Activated CD8-positive, alpha-beta memory T cell treated with anti-CD3 and anti-CD28 coated beads for 4 hours (primary cell): ENCODE results near the gene C17orf113.
"Not testable (repeated sequence)": the region's sequence is repeated elsewhere in the genome, so short reads cannot be mapped to it uniquely, and the experiment has no call there.

ENCODE experiments used
- DNase-seq, 2 donors: peaks; one replicate each; pipeline ENCODE4 v3.0.0-alpha.2; 2020; ENCODE audit warnings: low read depth in 2 of 2

The C17orf113 gene

GRCh38 chr17:42042598-42043319 lies 7.6 kb downstream of the C17orf113 start:
- DNase-seq: no peak

- DNase-seq: no peak
Measured at GRCh38 chr17:42041619-42042018, 8.8 kb downstream of the C17orf113 start.

- DNase-seq: no peak
Measured at GRCh38 chr17:42040818-42041217, 9.6 kb downstream of the C17orf113 start.

GRCh38 chr17:42039794-42040763 lies 10.3 kb downstream of the C17orf113 start:
- no peak for DNase-seq

- DNase-seq: no peak
Measured at GRCh38 chr17:42038221-42038973, 12.0 kb downstream of the C17orf113 start.

- DNase-seq: no peak
Measured at GRCh38 chr17:42034059-42034458, 16.3 kb downstream of the C17orf113 start.

- no peak for DNase-seq
Measured at GRCh38 chr17:42031584-42031983, 18.8 kb downstream of the C17orf113 start.

- no peak for DNase-seq
Measured at GRCh38 chr17:42028791-42029127, 21.6 kb downstream of the C17orf113 start.

GRCh38 chr17:42027961-42028790 lies 22.2 kb downstream of the C17orf113 start:
- DNase-seq: no peak

- DNase-seq: no peak
Measured at GRCh38 chr17:42027590-42027889, 22.9 kb downstream of the C17orf113 start.

- no peak for DNase-seq
Measured at GRCh38 chr17:42026857-42027589, 23.4 kb downstream of the C17orf113 start.

- no peak for DNase-seq
Measured at GRCh38 chr17:42025936-42026335, 24.5 kb downstream of the C17orf113 start.

- DNase-seq: no peak
Measured at GRCh38 chr17:42025191-42025579, 25.2 kb downstream of the C17orf113 start.

GRCh38 chr17:42023524-42024349 lies 26.7 kb downstream of the C17orf113 start:
- no peak for DNase-seq

GRCh38 chr17:42020845-42021244 lies 29.6 kb downstream of the C17orf113 start:
- not testable (repeated sequence) for DNase-seq

- DNase-seq: peak; percentile 83 to 84
Measured at GRCh38 chr17:42019509-42020404, 30.6 kb downstream of the C17orf113 start, which contains the start of gene NKIRAS2. NKIRAS2 (plus strand) TSS chr17:42020090; CDS start chr17:42021578, 1,488 bp downstream.

- no peak for DNase-seq
Measured at GRCh38 chr17:42018988-42019387, 31.4 kb downstream of the C17orf113 start.

- DNase-seq: no peak
Measured at GRCh38 chr17:42018339-42018738, 32.1 kb downstream of the C17orf113 start.

GRCh38 chr17:42017866-42018200 lies 32.6 kb downstream of the C17orf113 start:
- no peak for DNase-seq
